Lung (tissue), 12 donors: ENCODE data around the gene ARHGEF28. TPM values are rescaled to one million over a fixed set of nuclear protein-coding genes. Genes with fewer than 3 reads are reported as not detected.

Source experiments
- ATAC-seq: fragments of 200-7000 bp; cut with Tn5 transposase; one replicate; pipeline ENCODE4 v1.9.1; 2020; ENCODE audit warnings: moderate number of reproducible peaks; ENCODE audit not compliant: insufficient read depth, low FRiP score
- DNase-seq, 3 donors: peaks; one replicate each; pipeline ENCODE4 v3.0.0-alpha.2; 2013 to 2017
- H3K27ac ChIP-seq, 2 donors: one replicate each; pipeline ENCODE4 v1.5.1; 2013; ENCODE audit warnings: mild to moderate bottlenecking in 2 of 2, moderate library complexity in 2 of 2, control low read depth in 1 of 2, inconsistent platforms in 1 of 2, low read depth in 1 of 2, low read length in 1 of 2
- H3K27me3 ChIP-seq, 3 donors: one replicate each; pipeline ENCODE4 v1.5.1; 2013; ENCODE audit warnings: low read length in 2 of 3; ENCODE audit not compliant: control insufficient read depth in 3 of 3, insufficient read depth in 3 of 3
- H3K36me3 ChIP-seq, 4 donors: one replicate each; pipeline ENCODE4 v1.5.1; 2013; ENCODE audit warnings: low read length in 4 of 4, mild to moderate bottlenecking in 1 of 4, moderate library complexity in 1 of 4; ENCODE audit not compliant: control insufficient read depth in 4 of 4, insufficient read depth in 4 of 4
- H3K4me1 ChIP-seq, 5 donors: one replicate each; pipeline ENCODE4 v1.5.1; 2013; ENCODE audit warnings: low read length in 5 of 5, mild to moderate bottlenecking in 2 of 5, moderate library complexity in 1 of 5; ENCODE audit not compliant: control insufficient read depth in 5 of 5, insufficient read depth in 5 of 5
- H3K4me3 ChIP-seq: one replicate; pipeline ENCODE4 v1.5.1; 2013; ENCODE audit warnings: mild to moderate bottlenecking, control low read depth, moderate library complexity
- H3K9ac ChIP-seq, 2 donors: one replicate each; pipeline ENCODE4 v1.5.1; 2013; ENCODE audit warnings: low read length in 2 of 2, control low read depth in 1 of 2; ENCODE audit not compliant: insufficient read depth in 1 of 2
- H3K9me3 ChIP-seq, 4 donors: one replicate each; pipeline ENCODE4 v1.5.1; 2013; ENCODE audit warnings: low read length in 3 of 4, mild to moderate bottlenecking in 1 of 4, moderate library complexity in 1 of 4; ENCODE audit not compliant: control insufficient read depth in 4 of 4, insufficient read depth in 3 of 4
- CTCF ChIP-seq: IDR thresholded peaks from 2 replicates; pipeline ENCODE4 v1.5.1; 2012; ENCODE audit warnings: mild to moderate bottlenecking; ENCODE audit errors: control extremely low read depth, extremely low read depth
- WGBS, 2 donors: extraction: QIAGEN DNeasy Blood & Tissue Kit; methylation state at CpG; one replicate each; pipeline ENCODE4 v1.1.7; 2013; 5-methylcytosine and 5-hydroxymethylcytosine counted together
- polyA plus RNA-seq, 2 donors: library from polyadenylated mRNA; stranded (reverse); fragments of 200-250 nt; gene quantifications; one replicate each; pipeline ENCODE4 v1.2.1, GENCODE V29; 2013
- total RNA-seq, 2 donors: library from RNA; depleted of rRNA in 1 of 2; stranded (reverse); fragments of >200 nt in 1 of 2; gene quantifications; one replicate each; pipeline ENCODE4 v1.2.1, GENCODE V29; 2014 to 2021
- donor health status: control.
- donor health status: control.
- donor health status: Bipolar disorder and iron deficiency.
- donor health status: healthy.
- donor health status: DM: yes; HTN: yes; CAD: no.

Gene ARHGEF28
- total and polyA plus RNA-seq, 4 donors = 3.0 to 13.0 (median 10.0) TPM

GRCh38 chr5:73955271-73955846, 329.4 kb downstream of the ARHGEF28 start:
- ATAC-seq (no peak), DNase-seq (no peak)
- Histone ChIP-seq H3K9ac (no peak overlapping the region), H3K4me1 (no peaks in the 10 kb centered on the region), H3K9me3 (no peaks in the 10 kb centered on the region), H3K27me3 (no peaks in the 10 kb centered on the region), H3K4me3 (no peak overlapping the region), H3K36me3 (no peaks in the 10 kb centered on the region), H3K27ac (no peak overlapping the region)
- no peak for TF ChIP-seq CTCF
- WGBS, 2 donors = 88 to 95% methylated on average over 5 of the region's 5 CpGs

GRCh38 chr5:73957397-73958001, 331.5 kb downstream of the ARHGEF28 start:
- WGBS, 2 donors = 68 to 87% methylated on average over 3 of the region's 3 CpGs
- Histone ChIP-seq H3K9me3 (no peaks in the 10 kb centered on the region), H3K9ac (no peak overlapping the region), H3K4me3 (no peak overlapping the region), H3K36me3 (no peaks in the 10 kb centered on the region), H3K4me1 (no peaks in the 10 kb centered on the region), H3K27me3 (no peaks in the 10 kb centered on the region), H3K27ac (no peak overlapping the region)
- DNase-seq = no peak
- no peak for TF ChIP-seq CTCF
- no peak for ATAC-seq

- TF ChIP-seq CTCF = no peak
- no peaks in the 10 kb centered on the region for H3K36me3 ChIP-seq
- H3K27me3 ChIP-seq = no peaks in the 10 kb centered on the region
- no peaks in the 10 kb centered on the region for H3K4me1 ChIP-seq
- no peak for DNase-seq
- H3K9me3 ChIP-seq = no peaks in the 10 kb centered on the region
- no peak overlapping the region for H3K9ac ChIP-seq
- 83 to 86% methylated on average over 2 of the region's 2 CpGs for WGBS, 2 donors
- H3K27ac ChIP-seq = no peak overlapping the region
- no peak for ATAC-seq
- no peak overlapping the region for H3K4me3 ChIP-seq
Measured at GRCh38 chr5:73958037-73958436, 332.0 kb downstream of the ARHGEF28 start.

- Histone ChIP-seq H3K27me3 (no peaks in the 10 kb centered on the region), H3K4me1 (no peaks in the 10 kb centered on the region), H3K36me3 (no peaks in the 10 kb centered on the region), H3K9ac (no peak overlapping the region), H3K9me3 (no peaks in the 10 kb centered on the region), H3K4me3 (no peak overlapping the region), H3K27ac (no peak overlapping the region)
- 74 to 87% methylated on average over 5 of the region's 5 CpGs for WGBS, 2 donors
- ATAC-seq (no peak), DNase-seq (no peak)
- TF ChIP-seq CTCF = no peak
Measured at GRCh38 chr5:73960023-73960422, 334.0 kb downstream of the ARHGEF28 start.
